Embryonic facial prominence (tissue), 1 donor: Measurements from ENCODE around the gene NTF3.

Experiments
- DNase-seq: peaks from one replicate; pipeline ENCODE4 v3.0.0-alpha.2; 2016; ENCODE audit errors: extremely low spot score

The NTF3 gene

GRCh38 chr12:5511256-5511643, 79.3 kb downstream of the NTF3 start:
- no peak for DNase-seq

- DNase-seq, result no peak
Measured at GRCh38 chr12:5511644-5512600, 80.0 kb downstream of the NTF3 start.

GRCh38 chr12:5512601-5512970, 80.7 kb downstream of the NTF3 start:
- DNase-seq, result no peak

GRCh38 chr12:5513406-5513805, 81.5 kb downstream of the NTF3 start:
- DNase-seq, result no peak

- no peak for DNase-seq
Measured at GRCh38 chr12:5514016-5514415, 82.1 kb downstream of the NTF3 start.

- DNase-seq, result no peak
Measured at GRCh38 chr12:5514545-5514944, 82.6 kb downstream of the NTF3 start.

- no peak for DNase-seq
Measured at GRCh38 chr12:5515458-5515857, 83.5 kb downstream of the NTF3 start.

GRCh38 chr12:5516371-5517241, 84.7 kb downstream of the NTF3 start:
- DNase-seq, result no peak

GRCh38 chr12:5518584-5519365, 86.9 kb downstream of the NTF3 start:
- DNase-seq, result no peak

GRCh38 chr12:5520037-5520436, 88.1 kb downstream of the NTF3 start:
- DNase-seq, result no peak

- DNase-seq, result no peak
Measured at GRCh38 chr12:5520831-5521230, 88.9 kb downstream of the NTF3 start.

GRCh38 chr12:5521456-5522325, 89.8 kb downstream of the NTF3 start:
- no peak for DNase-seq

- DNase-seq, result no peak
Measured at GRCh38 chr12:5522432-5523335, 90.8 kb downstream of the NTF3 start.

GRCh38 chr12:5523396-5524115, 91.6 kb downstream of the NTF3 start:
- DNase-seq, result no peak

GRCh38 chr12:5524116-5524768, 92.3 kb downstream of the NTF3 start:
- DNase-seq, result no peak

- DNase-seq, result no peak
Measured at GRCh38 chr12:5524769-5525436, 93.0 kb downstream of the NTF3 start.

GRCh38 chr12:5525783-5526367, 94.0 kb downstream of the NTF3 start:
- no peak for DNase-seq

GRCh38 chr12:5533368-5533767, 101.5 kb downstream of the NTF3 start:
- DNase-seq, result no peak
